CD4-positive, alpha-beta T cell treated with Interleukin-21 for 1 hour (primary cell): ENCODE data around the gene CENPF.
"Not testable (repeated sequence)": the region's sequence is repeated elsewhere in the genome, so short reads cannot be mapped to it uniquely, and the experiment has no call there.

Experiments
- DNase-seq: peaks from one replicate; pipeline ENCODE4 v3.0.0-alpha.2; 2020

CENPF gene

GRCh38 chr1:214602764-214603657, at the start of gene CENPF:
Gene CENPF (plus strand): TSS chr1:214603195. CDS start chr1:214613755, 10,560 bp downstream.
- peak; percentile 97 for DNase-seq

DNA sequence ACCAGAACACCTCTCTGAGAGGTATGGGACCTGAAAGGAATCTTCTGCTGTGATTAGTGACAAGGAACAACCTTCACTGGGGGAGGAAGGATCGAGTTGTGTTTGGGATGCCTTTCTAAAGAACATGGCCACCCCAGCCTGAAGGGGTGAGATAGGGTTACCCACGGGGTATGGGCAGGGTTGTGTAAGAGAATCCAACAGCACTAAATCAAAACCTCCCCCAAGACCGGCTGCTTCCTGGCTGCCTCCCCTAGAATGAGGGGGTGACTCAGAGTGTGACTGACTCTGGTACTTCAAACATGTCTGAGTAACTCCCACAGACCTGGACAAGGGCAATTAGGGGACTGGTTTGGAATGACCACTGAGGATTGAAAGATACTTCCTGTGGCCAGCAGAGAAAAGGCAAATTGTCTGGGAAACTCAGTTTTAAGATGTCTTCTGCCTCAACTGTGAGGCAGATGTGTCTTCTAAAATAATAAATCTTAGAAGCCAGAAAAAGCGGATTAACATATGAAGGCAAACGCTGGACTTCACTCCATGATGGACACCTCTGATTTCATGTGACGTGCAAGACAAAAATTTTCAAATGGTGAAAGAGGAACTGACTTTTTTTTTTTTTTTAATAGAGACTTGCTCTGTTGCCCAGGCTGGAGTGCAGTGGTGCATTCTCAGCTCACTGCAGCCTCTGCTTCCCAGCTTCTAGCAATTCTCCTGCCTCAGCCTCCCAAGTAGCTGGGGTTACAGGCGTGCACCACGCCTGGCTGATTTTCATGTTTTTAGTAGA, 44.9 kb upstream of the CENPF start:
- DNase-seq: no peak

- DNase-seq: no peak
These were observed 39.1 kb upstream of the CENPF start for GRCh38 chr1:214563881-214564280.

GRCh38 chr1:214565310-214565709, 37.7 kb upstream of the CENPF start:
- DNase-seq: no peak

- no peak for DNase-seq
These were observed 36.6 kb upstream of the CENPF start for GRCh38 chr1:214566158-214567104.

DNA sequence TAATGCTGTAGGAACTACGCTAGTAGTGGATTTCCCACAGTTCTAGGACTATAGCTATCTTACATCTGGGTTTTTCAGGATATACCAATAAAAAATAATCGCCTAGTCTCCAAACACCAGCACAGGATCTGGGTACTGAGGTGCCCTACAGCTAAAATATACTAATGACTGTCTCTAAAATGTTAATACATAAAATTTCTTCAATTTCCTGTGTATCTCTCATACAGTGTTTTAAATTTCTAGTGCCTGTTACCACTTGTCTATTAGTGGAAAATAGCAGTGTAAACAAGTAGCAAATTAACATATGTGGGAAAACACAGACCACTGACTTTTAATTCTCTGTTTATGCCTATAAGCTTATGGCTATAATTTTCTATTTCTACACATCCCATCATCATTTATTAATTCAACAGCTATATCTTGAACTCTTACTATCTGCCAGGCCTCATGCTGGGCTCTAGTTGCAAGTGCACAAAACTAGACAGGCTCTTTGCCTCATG, 35.5 kb upstream of the CENPF start:
- no peak for DNase-seq

- no peak for DNase-seq
These were observed 34.7 kb upstream of the CENPF start for GRCh38 chr1:214568328-214568727.

DNA sequence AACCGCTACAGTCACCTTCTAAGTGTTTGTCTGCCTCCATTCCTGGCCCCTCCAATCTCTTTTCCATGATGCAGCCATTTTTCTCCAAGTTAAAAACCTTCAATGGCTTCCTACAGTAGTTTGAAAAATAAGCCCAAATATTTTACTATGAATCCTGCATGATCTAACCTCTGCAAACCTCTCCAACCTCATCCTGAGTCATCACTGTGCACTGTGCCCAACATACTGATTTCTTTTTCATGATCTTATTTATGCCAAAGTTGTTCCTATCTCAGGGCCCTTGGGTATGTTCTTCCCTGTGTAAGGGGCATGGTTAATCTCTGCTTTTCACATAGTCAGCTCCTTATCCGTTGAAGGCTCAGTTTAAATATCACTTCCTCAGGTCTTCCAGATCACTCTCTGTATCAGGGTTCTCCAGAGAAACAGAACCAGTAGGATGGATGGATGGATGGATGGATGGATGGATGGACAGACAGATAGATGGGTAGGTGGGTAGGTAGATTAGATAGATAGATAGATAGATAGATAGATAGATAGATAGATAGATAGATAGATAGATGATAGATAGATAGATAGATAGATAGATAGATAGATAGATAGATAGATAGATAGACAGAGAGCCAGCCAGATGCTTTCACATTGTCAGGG, 33.5 kb upstream of the CENPF start:
- no peak for DNase-seq

- no peak for DNase-seq
These were observed 32.6 kb upstream of the CENPF start for GRCh38 chr1:214570442-214570841.

DNA sequence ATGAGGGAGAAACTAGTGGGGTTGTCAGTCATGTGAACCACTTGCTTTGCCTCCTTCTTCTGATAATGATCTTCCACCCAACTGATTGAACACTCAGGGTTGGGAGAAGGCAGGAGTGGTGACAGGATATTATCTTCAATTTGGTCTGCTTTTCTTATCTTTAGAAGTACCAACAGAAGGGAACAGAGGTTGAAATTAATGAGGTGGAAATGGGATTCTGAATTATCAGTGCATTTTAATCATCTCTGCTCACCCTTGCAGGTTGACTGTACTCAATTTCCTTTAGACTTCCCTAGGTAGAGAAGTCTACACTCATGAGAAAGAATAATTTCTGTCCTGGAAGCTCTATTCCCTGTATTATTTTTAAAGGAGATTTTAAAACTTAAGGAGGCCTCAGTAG, 31.7 kb upstream of the CENPF start:
- no peak for DNase-seq

DNA sequence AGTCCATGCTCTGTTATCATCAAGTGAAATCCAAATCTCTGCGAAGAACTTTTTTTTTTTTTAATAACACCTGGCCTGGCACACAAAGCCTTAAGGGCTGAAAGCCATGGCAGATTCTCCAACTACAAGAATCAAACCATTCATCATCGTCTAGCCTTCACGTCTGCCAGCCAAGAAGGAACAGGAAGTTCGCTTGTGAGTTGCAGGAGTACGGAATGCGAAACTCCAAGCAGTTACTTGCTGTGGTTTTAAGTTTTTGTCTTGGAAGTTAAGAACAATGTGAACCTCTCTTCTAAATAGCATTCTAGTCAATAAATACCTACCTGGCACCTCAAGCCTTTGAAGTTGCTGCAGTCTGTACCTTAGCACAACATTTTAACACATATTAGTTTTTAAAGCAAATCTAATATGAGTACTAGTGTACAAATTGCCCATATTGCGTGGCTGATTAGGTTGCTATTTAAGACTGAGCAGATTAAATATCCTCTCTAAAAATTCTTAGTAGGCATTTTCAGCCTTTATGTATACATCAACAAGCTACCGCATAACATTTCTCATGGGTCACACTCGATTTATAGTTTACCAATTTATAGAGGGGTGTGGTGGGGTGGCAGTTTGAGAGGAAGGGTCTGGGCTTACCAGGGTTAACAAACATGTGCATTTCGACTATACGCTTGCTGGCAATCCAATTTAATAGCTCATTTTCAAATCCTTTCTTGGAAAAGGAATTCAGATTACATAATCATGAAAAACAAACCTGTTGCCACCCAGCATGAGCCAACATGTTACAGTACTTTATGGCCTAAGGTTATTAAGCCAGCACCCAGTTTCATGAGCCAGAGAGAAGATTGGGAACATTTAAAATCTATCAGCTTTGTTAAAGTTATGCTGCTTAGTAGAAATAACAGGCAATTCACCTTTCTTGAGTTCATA, 29.3 kb upstream of the CENPF start:
- DNase-seq: no peak

- no peak for DNase-seq
These were observed 28.2 kb upstream of the CENPF start for GRCh38 chr1:214574598-214575411.

DNA sequence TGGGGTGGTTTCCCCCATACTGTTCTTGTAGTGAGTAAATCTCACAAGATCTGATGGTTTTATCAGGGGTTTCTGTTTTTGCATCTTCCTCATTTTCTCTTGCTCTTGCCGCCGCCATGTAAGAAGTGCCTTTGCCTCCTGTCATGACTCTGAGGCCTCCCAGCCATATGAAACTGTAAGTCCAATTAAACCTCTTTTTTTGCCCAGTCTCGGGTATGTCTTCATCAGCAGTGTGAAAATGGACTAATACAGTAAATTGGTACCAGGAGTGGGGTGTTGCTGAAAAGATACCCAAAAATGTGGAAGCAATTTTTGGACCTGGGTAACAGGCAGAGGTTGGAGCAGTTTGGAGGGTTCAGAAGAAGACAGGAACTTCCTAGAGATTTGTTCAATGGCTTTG, 26.9 kb upstream of the CENPF start:
- DNase-seq: not testable (repeated sequence)

DNA sequence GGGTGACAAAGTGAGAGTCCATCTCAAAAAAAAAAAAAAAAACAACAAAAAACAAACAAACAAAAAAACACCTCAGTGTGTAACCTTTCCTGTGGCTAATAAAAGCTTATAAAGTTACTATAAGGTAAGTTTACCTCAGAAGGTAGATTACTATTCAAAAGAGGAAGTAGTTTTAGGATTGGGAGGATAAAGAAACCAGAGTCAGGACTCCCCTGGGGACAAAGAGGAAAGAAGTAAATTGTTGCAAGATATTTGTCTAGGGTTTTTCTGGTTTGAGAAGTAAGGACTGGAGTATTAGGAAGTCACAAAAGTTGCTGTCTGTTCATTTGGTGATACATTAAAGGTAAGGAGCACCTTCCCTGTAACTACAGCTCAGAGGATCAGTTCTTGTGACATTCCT, 23.8 kb upstream of the CENPF start:
- DNase-seq: no peak

DNA sequence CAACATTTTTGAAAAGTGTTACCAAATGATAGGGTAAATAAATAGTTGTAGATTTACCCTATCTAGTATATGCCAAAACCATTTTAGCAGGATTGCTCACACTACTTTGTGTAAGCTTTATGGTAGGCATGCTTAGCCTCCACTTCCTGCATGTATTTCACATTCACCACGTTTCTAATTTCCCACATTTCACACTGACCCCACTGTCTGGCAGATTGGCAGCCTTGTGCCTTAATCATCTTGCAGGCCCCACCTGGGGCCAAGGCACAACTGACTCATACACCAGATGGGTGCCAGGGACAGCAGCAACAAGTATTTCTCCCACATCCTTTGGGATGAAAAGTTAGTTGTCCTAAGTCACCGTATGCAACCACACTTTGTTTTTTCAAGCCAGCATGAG, 21.2 kb upstream of the CENPF start:
- no peak for DNase-seq

DNA sequence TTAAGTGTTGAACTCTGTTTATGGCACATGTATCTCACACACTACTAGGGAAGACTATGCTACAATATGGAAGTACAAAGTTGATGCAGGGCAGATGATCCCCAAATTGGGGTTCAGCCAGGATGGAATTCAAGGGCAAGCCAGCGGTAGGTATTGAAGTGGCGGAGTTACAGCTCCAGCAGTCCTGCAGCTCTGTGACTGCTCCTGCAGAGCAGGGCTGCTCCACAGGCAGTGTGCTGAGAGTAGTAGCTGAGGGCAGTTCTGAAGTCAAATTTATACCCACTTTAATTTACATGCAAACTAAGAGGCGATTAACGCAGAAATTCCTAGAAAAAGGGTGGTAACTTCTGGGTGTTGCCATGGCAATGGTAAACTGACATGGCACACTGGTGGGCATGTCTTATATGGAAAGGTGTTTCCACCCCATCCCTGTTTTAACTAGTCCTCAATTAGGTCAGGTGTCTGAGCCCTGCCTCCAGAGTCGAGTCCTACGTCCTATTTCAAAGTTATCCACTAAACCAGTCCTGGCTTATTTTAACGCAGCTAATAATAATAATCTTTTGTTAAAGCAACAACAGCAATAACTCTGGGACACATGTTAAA, 20.6 kb upstream of the CENPF start:
- DNase-seq: no peak

GRCh38 chr1:214583113-214583512, 19.9 kb upstream of the CENPF start:
- no peak for DNase-seq

GRCh38 chr1:214583824-214584554, 19.0 kb upstream of the CENPF start:
- DNase-seq: no peak
